GM13977 (cell line): Measurements from ENCODE around the gene TIGD3.
A peak's percentile ranks its signal among the peaks of the same experiment; 100 is the strongest.

Source experiments
- DNase-seq: peaks from one replicate; pipeline ENCODE4 v3.0.0; 2012; ENCODE audit warnings: low spot score
- CTCF ChIP-seq: IDR thresholded peaks from 2 replicates; pipeline ENCODE4 v1.5.1; 2012; ENCODE audit warnings: mild to moderate bottlenecking, control low read depth; ENCODE audit not compliant: insufficient read depth; ENCODE audit errors: extremely low read depth, missing control alignments
- in situ Hi-C: fragments of 300-500 bp; cut with MboI; formaldehyde crosslinking; loops from one replicate; pipeline ENCODE4 v1.12.0; 2022; ENCODE audit warnings: low sequenced_read_pairs, low pct_unique_long_range_greater_than_20kb, mixed read lengths, inconsistent platforms; ENCODE audit not compliant: unreplicated experiment

The TIGD3 gene

GRCh38 chr11:65377036-65377435 lies 22.5 kb downstream of the TIGD3 start:
- in situ Hi-C loops, result no loop called here
- DNase-seq, result no peak
- TF ChIP-seq CTCF, result no peak

DNA sequence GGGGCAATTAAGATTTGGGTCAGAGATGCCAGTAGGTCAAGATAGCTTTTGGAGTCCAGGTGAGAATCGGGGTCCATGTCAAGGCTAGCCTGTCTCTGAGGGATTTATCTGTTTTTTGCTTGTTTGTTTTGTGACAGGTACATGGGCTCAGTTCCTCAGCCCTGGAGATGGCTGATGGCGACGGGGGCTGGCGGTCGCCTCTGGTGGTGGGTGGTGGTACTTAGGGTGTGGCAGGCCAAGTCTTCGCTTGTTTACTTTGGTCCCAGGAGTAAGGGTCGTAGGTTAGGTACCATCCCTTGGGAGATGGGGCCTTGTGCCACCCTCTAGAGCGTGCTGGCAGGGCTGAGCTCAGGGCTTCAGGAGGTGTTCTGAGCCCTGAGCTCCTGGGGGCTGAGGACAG lies 23.2 kb downstream of the TIGD3 start:
- no peak for DNase-seq
- in situ Hi-C loops, result no loop called here
- no peak for TF ChIP-seq CTCF

DNA sequence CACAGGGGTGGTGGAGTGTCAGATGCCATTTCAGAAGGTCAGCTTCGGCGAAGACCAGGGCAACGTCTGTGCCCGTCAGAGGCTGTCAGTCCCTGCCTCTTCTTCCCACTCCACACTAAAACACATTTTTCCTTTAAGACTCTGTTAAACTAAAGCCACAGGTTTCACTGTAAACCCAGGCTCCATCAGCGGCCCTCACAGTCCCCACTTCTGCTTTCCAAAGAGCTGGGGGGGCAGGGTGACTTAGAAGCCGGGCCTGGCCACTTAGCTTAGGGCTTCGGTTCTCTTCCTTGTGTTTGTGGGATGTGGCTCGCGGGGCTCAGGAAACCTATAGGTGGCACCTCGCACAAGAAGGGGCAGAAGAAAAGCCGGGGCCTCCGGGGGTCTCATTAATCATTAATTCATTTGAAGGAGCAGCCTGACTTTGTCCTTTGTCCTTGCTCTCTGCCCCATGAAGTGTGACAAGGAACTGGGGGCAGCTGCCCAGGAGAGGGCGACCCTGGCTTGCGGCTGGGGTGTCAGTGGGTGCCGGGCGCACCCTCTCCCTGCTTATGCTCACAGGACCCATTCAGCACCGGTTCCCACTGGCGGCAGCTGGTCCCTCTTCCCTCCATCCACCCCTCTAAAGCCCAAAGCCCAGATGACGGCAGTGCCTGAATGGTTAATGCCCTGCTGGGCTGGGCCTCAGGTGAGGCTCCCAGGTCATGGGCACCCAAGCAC lies 23.8 kb downstream of the TIGD3 start:
- in situ Hi-C loops, result no loop called here

DNA sequence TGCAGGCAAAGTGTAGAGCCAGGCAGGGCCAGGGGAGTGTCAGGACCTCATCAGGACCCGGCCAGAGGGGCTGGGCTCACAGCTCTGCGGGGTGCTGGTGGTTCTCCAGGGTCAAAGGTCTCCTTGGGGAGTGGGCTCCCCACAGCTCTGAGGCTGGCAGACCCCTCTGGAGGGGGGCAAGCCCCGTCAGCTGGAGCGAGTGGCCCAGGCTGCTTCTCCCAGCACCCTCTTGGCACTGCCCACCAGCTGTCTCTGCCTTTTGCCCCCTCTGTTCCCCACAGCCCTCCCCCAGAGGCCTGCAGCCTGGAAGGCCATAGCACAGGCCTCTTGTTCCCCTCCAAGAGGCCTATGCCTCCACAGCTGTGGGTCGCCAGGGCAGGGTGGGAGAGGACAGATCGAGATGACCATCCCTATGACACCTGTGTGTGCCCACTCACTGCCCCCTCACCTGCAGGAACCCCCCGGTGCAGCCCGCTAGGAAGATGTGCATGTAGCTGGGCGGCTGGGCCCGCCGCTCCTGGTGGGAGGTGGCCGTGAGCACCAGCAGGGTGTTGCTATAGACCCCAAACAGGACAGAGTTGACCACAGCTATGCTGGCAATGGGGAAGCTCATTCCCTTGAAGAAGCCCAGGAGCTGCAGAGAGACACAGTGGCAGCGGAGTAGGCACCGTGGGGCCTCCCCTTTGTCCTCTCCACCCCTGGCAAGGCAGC lies 24.5 kb downstream of the TIGD3 start:
- in situ Hi-C loops, result no loop called here
- DNase-seq, result no peak
- no peak for TF ChIP-seq CTCF

More for the DNA sequence above, 23.8 kb downstream of the TIGD3 start:
- TF ChIP-seq CTCF, result peak; percentile 17
- DNase-seq, result no peak

GRCh38 chr11:65379698-65380459 lies 25.3 kb downstream of the TIGD3 start:
- no peak for TF ChIP-seq CTCF
- in situ Hi-C loops, result no loop called here
- no peak for DNase-seq

DNA sequence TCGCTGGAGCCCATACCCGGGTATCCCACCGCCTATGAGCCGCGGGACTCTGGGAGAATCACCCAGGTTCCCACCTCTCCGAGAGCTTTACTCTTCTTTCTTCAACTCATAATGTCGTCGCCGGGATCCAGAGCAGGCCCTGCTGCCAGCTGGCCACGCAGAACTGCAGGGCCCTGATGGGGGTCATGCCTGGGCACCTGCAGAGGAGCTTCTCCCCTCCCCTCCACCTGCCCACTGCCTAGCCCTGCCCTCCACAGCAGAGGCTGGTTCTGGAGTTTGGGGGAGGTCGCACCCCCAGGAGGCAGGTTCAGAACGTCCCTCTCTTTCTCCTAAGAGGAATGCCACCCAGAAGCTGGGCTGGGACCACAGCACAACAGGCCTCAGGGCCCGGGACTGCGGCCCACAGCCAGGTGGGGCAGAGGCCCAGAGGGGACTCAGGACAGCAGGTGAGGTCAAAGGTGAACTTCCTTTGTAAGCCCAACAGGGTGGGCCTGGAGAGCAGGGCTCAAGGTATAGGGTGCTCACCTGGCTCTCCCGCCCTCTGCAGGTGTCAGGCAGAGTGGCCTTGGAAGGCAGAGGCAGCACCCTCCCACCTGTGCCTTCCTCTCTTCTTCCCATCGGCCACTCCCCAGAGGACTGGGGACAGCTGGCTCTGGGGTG lies 26.0 kb downstream of the TIGD3 start:
- TF ChIP-seq CTCF, result no peak
- DNase-seq, result no peak
- in situ Hi-C loops, result no loop called here
